ENCODE data around the gene MORN5.

- TF ChIP-seq CTCF (IDR thresholded peaks at IDR 0.05) (no peak), POLR2A (IDR thresholded peaks at IDR 0.05) (no peak)
Measured at GRCh38 chr9:122219856-122220672, 60.4 kb downstream of the MORN5 start.

Data from tibial nerve (tissue), 3 donors.